T-helper 17 cell (primary cell): ENCODE measurements around the gene NPAS3. TPM values are rescaled to one million over a fixed set of nuclear protein-coding genes. Genes with fewer than 3 reads are reported as not detected.

ENCODE experiments used
- ATAC-seq: fragments of 150-1000 bp; cut with Tn5 transposase; 2 replicates; pipeline ENCODE4 v1.10.0; 2021; ENCODE audit warnings: mild to moderate bottlenecking, moderate library complexity
- DNase-seq, 3 donors: peaks; one replicate each; pipeline versions ENCODE4 v3.0.0 to v3.0.0-alpha.2; 2020 to 2021
- H3K9me3 ChIP-seq: one replicate; pipeline ENCODE4 v1.7.0; 2013; ENCODE audit warnings: low read length, mild to moderate bottlenecking; ENCODE audit not compliant: control insufficient read depth, poor library complexity, severe bottlenecking
- H3K27ac Mint-ChIP-seq: one replicate; pipeline ENCODE4 v1.8.0; 2022; ENCODE audit warnings: mild to moderate bottlenecking, moderate library complexity, mixed read lengths
- H3K27me3 Mint-ChIP-seq: one replicate; pipeline ENCODE4 v1.8.0; 2022; ENCODE audit warnings: mixed read lengths
- H3K36me3 Mint-ChIP-seq: one replicate; pipeline ENCODE4 v1.8.0; 2022; ENCODE audit warnings: low read depth, mixed read lengths
- H3K4me1 Mint-ChIP-seq: one replicate; pipeline ENCODE4 v1.8.0; 2022; ENCODE audit warnings: mild to moderate bottlenecking, mixed read lengths
- H3K4me3 Mint-ChIP-seq: one replicate; pipeline ENCODE4 v1.8.0; 2022; ENCODE audit warnings: mild to moderate bottlenecking, moderate library complexity, mixed read lengths
- total RNA-seq, 4 donors: library from RNA in 2 of 4; stranded (reverse) in 2 of 4; gene quantifications; one replicate each; pipeline ENCODE4 v1.2.3 and lab custom pipeline; 2022 to 2026

The NPAS3 gene
- total RNA-seq, 2 donors from 2014 or later = not detected

GRCh38 chr14:33285902-33286700 lies 347.4 kb downstream of the NPAS3 start:
- Mint-ChIP-seq H3K4me3 (no peak overlapping the region), H3K36me3 (no peaks in the 10 kb centered on the region), H3K27ac (no peak overlapping the region), H3K27me3 (no peaks in the 10 kb centered on the region), H3K4me1 (no peaks in the 10 kb centered on the region)
- H3K9me3 ChIP-seq = no peaks in the 10 kb centered on the region
- DNase-seq (no peak), ATAC-seq (no peak)

- Mint-ChIP-seq H3K27me3 (no peaks in the 10 kb centered on the region), H3K4me1 (no peaks in the 10 kb centered on the region), H3K4me3 (no peak overlapping the region), H3K36me3 (no peaks in the 10 kb centered on the region), H3K27ac (no peak overlapping the region)
- DNase-seq (no peak), ATAC-seq (no peak)
- H3K9me3 ChIP-seq = no peaks in the 10 kb centered on the region
Measured at GRCh38 chr14:33287189-33287588, 348.5 kb downstream of the NPAS3 start.

GRCh38 chr14:33290641-33291040 lies 352.0 kb downstream of the NPAS3 start:
- no peaks in the 10 kb centered on the region for H3K4me1 Mint-ChIP-seq
- no peaks in the 10 kb centered on the region for H3K9me3 ChIP-seq
- H3K36me3 Mint-ChIP-seq = no peaks in the 10 kb centered on the region
- H3K27ac Mint-ChIP-seq = no peak overlapping the region
- no peak for DNase-seq
- no peak for ATAC-seq
- H3K27me3 Mint-ChIP-seq = no peaks in the 10 kb centered on the region
- H3K4me3 Mint-ChIP-seq = no peak overlapping the region

- DNase-seq (no peak), ATAC-seq (no peak)
- no peaks in the 10 kb centered on the region for H3K9me3 ChIP-seq
- H3K4me3 Mint-ChIP-seq = no peak overlapping the region
- H3K27me3 Mint-ChIP-seq = no peaks in the 10 kb centered on the region
- H3K36me3 Mint-ChIP-seq = no peaks in the 10 kb centered on the region
- H3K4me1 Mint-ChIP-seq = no peaks in the 10 kb centered on the region
- no peak overlapping the region for H3K27ac Mint-ChIP-seq
Measured at GRCh38 chr14:33291529-33292104, 352.9 kb downstream of the NPAS3 start.

- no peaks in the 10 kb centered on the region for H3K9me3 ChIP-seq
- H3K27me3 Mint-ChIP-seq = no peaks in the 10 kb centered on the region
- H3K27ac Mint-ChIP-seq = no peak overlapping the region
- DNase-seq = no peak
- H3K4me1 Mint-ChIP-seq = no peaks in the 10 kb centered on the region
- H3K4me3 Mint-ChIP-seq = no peak overlapping the region
- H3K36me3 Mint-ChIP-seq = no peaks in the 10 kb centered on the region
- no peak for ATAC-seq
Measured at GRCh38 chr14:33294419-33294818, 355.7 kb downstream of the NPAS3 start.

GRCh38 chr14:33297565-33297964 lies 358.9 kb downstream of the NPAS3 start:
- no peaks in the 10 kb centered on the region for H3K9me3 ChIP-seq
- no peak for ATAC-seq
- DNase-seq = no peak
- Mint-ChIP-seq H3K36me3 (no peaks in the 10 kb centered on the region), H3K27me3 (no peaks in the 10 kb centered on the region), H3K27ac (no peak overlapping the region), H3K4me3 (no peak overlapping the region), H3K4me1 (no peaks in the 10 kb centered on the region)

- DNase-seq = no peak
- H3K9me3 ChIP-seq = no peaks in the 10 kb centered on the region
- Mint-ChIP-seq H3K4me3 (no peak overlapping the region), H3K27ac (no peak overlapping the region), H3K27me3 (no peaks in the 10 kb centered on the region), H3K4me1 (no peaks in the 10 kb centered on the region), H3K36me3 (no peaks in the 10 kb centered on the region)
- no peak for ATAC-seq
Measured at GRCh38 chr14:33307691-33308251, 369.1 kb downstream of the NPAS3 start.

GRCh38 chr14:33309106-33309505 lies 370.4 kb downstream of the NPAS3 start:
- DNase-seq (no peak), ATAC-seq (no peak)
- Mint-ChIP-seq H3K27me3 (no peaks in the 10 kb centered on the region), H3K4me3 (no peak overlapping the region), H3K4me1 (no peaks in the 10 kb centered on the region), H3K27ac (no peak overlapping the region), H3K36me3 (no peaks in the 10 kb centered on the region)
- no peaks in the 10 kb centered on the region for H3K9me3 ChIP-seq

- no peak overlapping the region for H3K4me3 Mint-ChIP-seq
- ATAC-seq (no peak), DNase-seq (no peak)
- no peaks in the 10 kb centered on the region for H3K4me1 Mint-ChIP-seq
- H3K9me3 ChIP-seq = no peaks in the 10 kb centered on the region
- H3K27ac Mint-ChIP-seq = no peak overlapping the region
- H3K27me3 Mint-ChIP-seq = no peaks in the 10 kb centered on the region
- no peaks in the 10 kb centered on the region for H3K36me3 Mint-ChIP-seq
Measured at GRCh38 chr14:33315217-33315616, 376.5 kb downstream of the NPAS3 start.

GRCh38 chr14:33315721-33316120 lies 377.0 kb downstream of the NPAS3 start:
- Mint-ChIP-seq H3K27me3 (no peaks in the 10 kb centered on the region), H3K4me1 (no peaks in the 10 kb centered on the region), H3K4me3 (no peak overlapping the region), H3K27ac (no peak overlapping the region), H3K36me3 (no peaks in the 10 kb centered on the region)
- no peaks in the 10 kb centered on the region for H3K9me3 ChIP-seq
- DNase-seq (no peak), ATAC-seq (no peak)

GRCh38 chr14:33317675-33318074 lies 379.0 kb downstream of the NPAS3 start:
- no peak for ATAC-seq
- DNase-seq = no peak
- H3K36me3 Mint-ChIP-seq = no peaks in the 10 kb centered on the region
- no peaks in the 10 kb centered on the region for H3K4me1 Mint-ChIP-seq
- H3K4me3 Mint-ChIP-seq = no peak overlapping the region
- H3K27me3 Mint-ChIP-seq = no peaks in the 10 kb centered on the region
- H3K27ac Mint-ChIP-seq = no peak overlapping the region
- no peaks in the 10 kb centered on the region for H3K9me3 ChIP-seq

- no peak for ATAC-seq
- no peak for DNase-seq
Measured at GRCh38 chr14:33323979-33324378, 385.3 kb downstream of the NPAS3 start.

GRCh38 chr14:33331176-33331949 lies 392.7 kb downstream of the NPAS3 start:
- Mint-ChIP-seq H3K4me3 (no peak overlapping the region), H3K27me3 (peaks cover 6% of the 10 kb centered on the region), H3K27ac (no peak overlapping the region), H3K4me1 (peaks cover 6% of the 10 kb centered on the region), H3K36me3 (no peaks in the 10 kb centered on the region)
- no peaks in the 10 kb centered on the region for H3K9me3 ChIP-seq
- ATAC-seq = no peak
- DNase-seq = no peak

More at GRCh38 chr14:33323979-33324378, 385.3 kb downstream of the NPAS3 start:
- Mint-ChIP-seq H3K4me1 (peaks cover 2% of the 10 kb centered on the region), H3K4me3 (no peak overlapping the region), H3K27me3 (peaks cover 10% of the 10 kb centered on the region), H3K27ac (no peak overlapping the region), H3K36me3 (no peaks in the 10 kb centered on the region)
- H3K9me3 ChIP-seq = no peaks in the 10 kb centered on the region
